HG03064 (cell line): ENCODE data around the gene SEMA4D.

Experiments
- ATAC-seq: cut with Tn5 transposase; IDR thresholded peaks from one replicate; pipeline ENCODE4 v1.9.1; 2021; ENCODE audit warnings: low read depth; ENCODE audit not compliant: unreplicated experiment

The SEMA4D gene

DNA sequence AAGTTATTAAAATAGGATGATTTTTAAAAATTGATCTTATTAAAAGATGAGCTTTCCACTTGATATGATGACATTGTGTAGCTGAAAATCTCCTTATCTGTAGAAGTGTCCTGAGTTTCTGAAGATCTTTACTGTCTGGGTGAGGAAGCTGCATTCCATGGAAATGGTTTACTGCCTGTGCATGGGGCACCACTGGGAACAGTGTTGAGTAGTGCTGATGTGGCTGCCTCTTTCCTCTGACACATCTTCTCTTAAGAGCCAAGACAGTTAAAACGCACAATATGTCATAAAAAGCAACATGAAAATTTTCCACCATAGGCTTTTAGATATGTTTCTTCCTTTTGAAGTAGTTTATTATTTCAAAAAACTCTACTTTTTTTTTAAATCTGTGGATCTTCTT is 155.0 kb downstream of the SEMA4D start:
- ATAC-seq, result no peak

GRCh38 chr9:89342213-89342612 is 155.7 kb downstream of the SEMA4D start:
- no peak for ATAC-seq

GRCh38 chr9:89340332-89340731 is 157.6 kb downstream of the SEMA4D start:
- ATAC-seq, result no peak

- no peak for ATAC-seq
Observed at GRCh38 chr9:89339807-89340206, 158.1 kb downstream of the SEMA4D start.

DNA sequence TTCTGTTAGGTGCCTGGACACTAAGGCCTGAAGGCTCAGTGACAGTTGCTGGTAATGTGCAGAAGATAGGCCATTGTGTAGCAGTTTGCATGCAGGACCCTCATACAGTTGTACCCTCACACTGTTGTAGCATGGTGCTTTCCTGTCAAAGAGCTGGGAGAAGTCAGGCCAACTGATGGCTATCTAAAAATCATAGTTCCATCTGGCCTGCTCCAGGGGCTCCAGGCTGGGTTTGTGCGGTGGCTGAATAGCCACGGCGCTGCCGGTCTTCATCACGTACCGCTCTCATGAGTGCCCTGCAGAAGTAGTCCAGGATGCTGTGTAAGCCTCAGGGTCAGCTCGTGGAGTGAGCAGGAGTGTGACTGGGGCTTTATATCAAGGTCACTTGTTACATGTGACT is 167.4 kb downstream of the SEMA4D start:
- no peak for ATAC-seq

DNA sequence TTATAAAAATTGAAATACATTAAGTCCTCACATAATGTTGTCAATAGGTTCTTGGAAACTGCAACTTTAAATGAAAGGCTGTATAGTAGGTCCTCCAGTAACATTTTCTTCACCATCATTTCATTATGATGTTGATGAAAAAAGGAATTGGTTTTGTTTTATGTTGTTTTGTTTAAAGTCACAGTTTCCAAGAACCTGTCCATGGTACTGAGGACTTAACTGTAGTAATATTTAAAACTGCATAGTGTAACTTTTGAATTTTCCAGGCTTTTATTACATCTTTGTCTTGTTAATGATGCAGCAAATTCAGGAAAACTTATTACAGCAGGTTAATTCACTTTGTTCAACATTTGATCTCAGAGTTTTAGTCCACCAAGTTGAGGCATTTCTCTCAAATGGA is 168.0 kb downstream of the SEMA4D start:
- ATAC-seq, result no peak

DNA sequence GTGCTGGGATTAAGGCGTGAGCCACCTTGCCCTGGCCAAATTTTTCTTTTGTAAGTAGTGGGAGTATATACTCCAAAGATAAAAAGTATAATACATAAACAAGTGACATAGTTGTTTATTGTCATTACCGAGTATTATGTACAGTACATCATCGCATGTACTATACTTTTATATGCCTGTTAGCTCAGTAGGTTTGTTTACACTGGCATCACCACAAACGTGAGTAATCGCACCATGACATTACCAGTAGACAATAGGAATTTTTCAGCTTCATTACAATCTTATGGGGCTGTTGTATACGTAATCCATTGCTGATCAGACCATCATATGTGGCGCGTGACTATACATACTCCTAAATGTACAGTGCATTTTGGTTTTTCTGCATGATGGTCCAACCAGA is 169.8 kb downstream of the SEMA4D start:
- no peak for ATAC-seq

DNA sequence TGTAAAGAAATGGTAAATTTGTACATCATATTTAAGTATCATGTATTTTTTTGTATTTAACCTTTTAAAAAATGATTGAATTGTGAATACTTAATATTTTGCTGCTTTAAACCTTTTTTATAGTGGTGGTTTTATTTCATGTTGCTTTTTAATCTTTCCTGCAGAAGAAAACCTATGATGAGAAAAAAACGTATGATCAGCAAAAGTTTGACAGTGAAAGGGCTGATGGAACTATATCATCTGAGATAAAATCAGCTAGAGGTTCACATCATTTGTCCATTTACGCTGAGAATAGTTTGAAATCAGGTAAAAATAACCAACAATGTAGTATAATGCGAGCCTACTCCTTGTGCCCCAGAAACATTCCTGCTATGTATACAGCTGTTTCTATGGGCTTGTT is 172.2 kb downstream of the SEMA4D start:
- ATAC-seq, result no peak

DNA sequence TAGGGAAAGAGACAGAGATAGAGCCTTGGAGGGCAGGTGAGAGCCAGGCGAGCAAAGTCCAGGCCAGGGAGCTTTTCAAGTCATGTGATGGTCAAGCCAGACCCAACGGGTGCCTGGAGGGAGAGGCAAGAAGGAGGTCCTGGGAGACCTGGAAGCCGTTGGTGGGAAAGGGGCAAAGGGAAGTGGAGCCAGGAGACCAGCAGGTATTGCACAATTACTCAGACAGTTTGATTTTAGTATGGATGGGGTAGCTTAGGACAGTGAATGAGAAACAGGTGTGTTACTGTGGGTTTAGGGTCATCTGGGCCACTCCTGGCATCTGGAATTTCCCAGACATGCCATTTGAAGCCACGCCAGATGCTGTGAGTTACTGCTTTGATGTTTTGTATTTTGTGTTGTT is 174.5 kb downstream of the SEMA4D start:
- ATAC-seq, result no peak

DNA sequence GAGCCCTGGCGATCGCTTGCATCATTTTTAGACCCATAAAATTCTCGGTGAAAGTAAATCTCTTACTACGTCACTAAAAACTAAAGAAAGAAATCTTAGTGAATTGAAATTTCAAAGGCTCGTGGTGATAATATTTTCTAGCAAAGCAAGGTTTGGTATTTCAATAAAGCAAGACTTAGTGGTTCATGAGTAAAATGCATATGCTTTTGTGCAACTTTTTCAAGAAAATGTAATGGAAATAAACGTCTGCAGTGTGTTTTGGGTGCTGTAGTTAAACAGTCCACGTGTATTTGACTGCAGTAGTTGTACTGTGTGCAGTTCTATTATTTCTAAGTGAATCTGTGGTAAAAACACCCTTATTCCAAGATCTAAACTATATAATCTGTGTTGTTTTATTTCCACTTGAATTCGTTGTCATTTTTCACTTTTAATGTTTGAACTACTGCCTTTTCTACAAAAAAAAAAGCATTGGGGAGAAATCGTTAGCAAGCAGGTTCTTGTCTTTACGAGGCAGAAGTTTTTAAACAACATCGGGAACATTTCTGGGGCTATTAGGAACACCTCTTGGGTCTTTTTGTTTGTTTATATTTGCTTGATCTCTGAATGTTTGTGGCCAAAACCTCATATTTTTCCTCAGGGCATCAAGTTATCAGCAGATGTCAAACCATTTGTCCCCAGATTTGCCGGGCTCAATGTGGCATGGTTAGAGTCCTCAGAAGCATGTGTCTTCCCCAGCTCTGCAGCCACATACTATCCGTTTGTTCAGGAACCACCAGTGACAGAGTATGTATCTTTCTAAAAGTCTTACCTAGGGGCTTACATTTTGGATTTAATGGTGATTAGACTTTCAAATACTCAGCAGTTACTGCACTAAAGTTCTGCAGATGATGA is 178.7 kb downstream of the SEMA4D start:
- peak; percentile 1 for ATAC-seq

DNA sequence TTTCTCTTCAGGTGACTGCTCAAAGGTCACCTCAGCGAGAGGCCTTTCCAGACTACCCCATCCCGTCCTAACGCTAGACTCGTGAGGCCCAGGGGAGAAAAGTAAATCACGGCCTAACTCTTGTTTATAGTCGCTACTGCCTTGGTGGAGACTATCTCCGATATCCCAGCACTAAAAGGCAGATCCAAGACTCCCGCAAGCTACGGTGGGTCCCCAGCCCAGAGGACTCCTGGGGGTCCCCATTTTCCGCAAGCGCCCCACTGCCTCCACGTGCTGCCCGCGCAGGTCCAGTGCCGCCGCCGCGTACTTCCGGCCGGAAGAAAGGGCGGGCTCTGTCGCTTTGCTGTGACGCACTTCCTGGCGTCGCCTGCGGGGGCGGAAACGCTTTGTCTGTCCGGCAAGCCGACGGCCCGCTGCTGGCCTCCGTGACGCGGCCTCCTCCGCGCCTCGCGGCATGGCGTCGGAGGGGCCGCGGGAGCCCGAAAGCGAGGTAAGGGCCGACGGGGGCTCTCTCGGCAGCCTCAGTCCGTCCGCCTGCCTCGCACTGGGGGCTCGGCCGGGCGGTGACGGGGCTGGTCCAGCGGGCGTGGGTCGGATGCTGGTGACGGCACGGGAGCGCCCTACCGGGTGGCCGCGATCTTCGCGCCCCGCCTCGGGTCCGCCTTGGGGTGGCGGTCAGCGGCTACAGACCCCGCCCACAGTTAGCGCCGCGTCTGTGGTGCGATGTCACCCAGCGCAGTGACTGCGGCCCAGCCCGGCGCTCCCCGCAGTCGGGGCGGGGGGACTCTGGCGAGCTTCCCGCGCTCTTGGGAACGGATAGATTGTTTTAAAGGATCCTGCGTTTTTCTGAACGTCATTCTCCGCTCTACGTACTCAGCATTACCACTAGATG is 179.5 kb downstream of the SEMA4D start, which contains the start of gene SECISBP2:
Gene SECISBP2, plus strand, starts transcription at position 378 of the 892 bp plus-strand sequence. Its CDS starts 77 bp downstream, at position 455.
- ATAC-seq, result peak; percentile 88

DNA sequence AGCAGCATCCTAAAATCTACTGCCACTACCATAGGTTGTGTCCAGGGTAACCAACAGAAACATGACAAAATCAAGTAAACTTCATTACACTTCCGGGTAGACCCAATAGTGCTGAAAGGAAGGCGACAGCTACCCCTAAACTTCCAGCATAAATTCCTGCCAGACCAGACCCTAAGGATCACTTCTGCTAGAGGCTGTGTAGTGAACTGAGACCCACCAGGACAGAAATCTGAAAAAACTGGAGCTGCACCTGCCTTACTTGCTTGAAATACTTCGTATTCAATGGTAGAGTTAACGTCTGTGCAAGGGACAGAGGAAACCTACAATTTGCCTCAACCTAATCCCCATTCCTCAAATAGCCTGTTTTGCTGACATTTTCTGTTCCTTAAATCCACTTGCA is 180.6 kb downstream of the SEMA4D start:
- no peak for ATAC-seq

DNA sequence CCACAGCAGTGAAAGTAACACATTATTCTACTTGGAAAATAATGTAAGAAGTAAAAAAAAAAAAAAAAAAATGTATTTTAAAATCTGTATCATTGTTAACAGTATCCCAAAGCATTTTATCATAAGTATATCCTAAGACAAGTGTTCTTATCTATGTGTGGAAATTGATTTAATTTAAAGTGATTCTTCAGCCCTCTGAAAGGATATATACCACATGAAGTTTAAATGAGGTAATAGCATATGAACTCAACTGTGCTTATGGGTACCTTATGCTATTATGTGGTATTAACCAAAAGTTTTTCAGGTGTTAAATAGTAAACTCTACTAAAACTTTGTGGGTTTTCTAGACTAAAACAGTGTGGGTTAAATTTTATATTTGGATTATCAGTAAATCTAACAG is 182.4 kb downstream of the SEMA4D start:
- no peak for ATAC-seq

DNA sequence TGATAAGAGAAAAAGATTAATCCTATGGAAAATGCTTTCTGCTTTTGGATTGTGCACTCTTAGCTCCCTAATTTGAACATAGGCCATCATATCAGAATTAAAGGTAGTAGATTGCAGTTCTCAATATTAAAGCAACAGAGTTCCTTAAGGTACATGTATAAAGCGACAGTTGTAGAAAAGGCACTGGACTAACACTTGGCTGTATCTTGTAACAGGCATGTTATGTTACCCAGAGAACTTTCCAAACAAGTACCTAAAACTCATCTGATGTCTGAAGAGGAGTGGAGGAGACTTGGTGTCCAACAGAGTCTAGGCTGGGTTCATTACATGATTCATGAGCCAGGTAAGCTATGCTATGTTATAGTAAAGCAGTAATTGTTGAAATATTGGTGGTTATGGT is 183.0 kb downstream of the SEMA4D start:
- no peak for ATAC-seq

GRCh38 chr9:89313842-89314241 is 184.1 kb downstream of the SEMA4D start:
- no peak for ATAC-seq

GRCh38 chr9:89312222-89312571 is 185.7 kb downstream of the SEMA4D start:
- ATAC-seq, result no peak

DNA sequence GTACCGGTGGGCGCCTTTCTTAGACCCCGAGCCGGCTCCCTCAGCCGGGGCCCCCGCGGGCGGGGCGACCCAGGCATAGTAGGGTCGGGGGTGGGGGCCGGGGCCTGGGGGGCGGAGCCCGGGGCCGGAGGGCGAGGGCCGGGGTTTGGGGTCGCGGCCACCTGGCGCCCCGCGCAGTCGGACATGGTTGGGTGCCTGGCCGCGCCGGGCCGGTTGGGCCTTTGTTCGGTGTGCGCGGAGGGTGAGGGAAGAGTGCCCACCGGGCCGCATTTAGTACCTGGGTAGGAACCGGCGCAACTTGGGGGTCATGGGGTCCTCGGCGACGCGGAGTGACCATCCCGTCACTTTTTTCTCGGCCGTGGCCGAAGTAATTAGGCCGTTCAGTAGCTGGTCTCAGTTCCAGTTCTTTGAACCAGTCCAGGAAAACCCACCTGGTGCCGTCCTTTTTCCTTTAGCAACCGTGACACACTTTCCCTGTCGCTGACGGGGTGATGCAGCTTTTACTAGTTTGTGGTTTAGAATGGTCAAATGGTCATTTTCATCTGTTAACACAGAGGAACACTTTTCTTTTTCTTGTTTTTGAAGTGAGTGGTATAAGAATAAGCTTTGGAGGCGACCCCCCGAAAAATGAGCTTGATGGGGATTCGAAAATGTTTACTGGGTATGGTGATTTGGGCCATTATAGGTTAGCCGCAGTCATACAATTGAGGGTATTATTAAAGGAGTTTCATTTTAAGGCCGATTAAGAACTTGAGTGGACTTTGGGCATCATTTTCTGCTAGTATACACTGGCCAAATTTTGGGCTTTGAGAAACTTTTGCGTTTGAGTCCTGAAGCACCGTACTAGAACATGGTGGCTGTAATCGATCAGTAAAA is 186.3 kb downstream of the SEMA4D start:
- peak; percentile 2 for ATAC-seq
